Nephron (organoid): ENCODE results near the gene MEX3D.

Experiments
- H3K27ac Mint-ChIP-seq, 3 experiments: 2 replicates each; pipeline ENCODE4 v1.8.0; 2020; ENCODE audit warnings: mixed read lengths in 3 of 3, mild to moderate bottlenecking in 2 of 3, moderate library complexity in 1 of 3
- H3K27me3 Mint-ChIP-seq: 2 replicates; pipeline ENCODE4 v1.8.0; 2021; ENCODE audit warnings: low read depth, mild to moderate bottlenecking, moderate library complexity, mixed read lengths
- H3K36me3 Mint-ChIP-seq: 2 replicates; pipeline ENCODE4 v1.8.0; 2020; ENCODE audit warnings: low read depth, mixed read lengths
- H3K4me1 Mint-ChIP-seq: 2 replicates; pipeline ENCODE4 v1.8.0; 2020; ENCODE audit warnings: mixed read lengths
- H3K4me3 Mint-ChIP-seq, 3 experiments: 2 replicates each; pipeline ENCODE4 v1.8.0; 2020; ENCODE audit warnings: mild to moderate bottlenecking in 3 of 3, mixed read lengths in 3 of 3, moderate library complexity in 2 of 3
- H3K9me3 Mint-ChIP-seq: 2 replicates; pipeline ENCODE4 v1.8.0; 2020; ENCODE audit warnings: mixed read lengths
- CTCF ChIP-seq, 3 experiments: fragments of 200-600 bp; sonication (generic); IDR thresholded peaks; one replicate each; pipeline ENCODE4 v1.5.0; 2021; ENCODE audit warnings: antibody characterized with exemption in 3 of 3; ENCODE audit not compliant: unreplicated experiment in 3 of 3

MEX3D gene

GRCh38 chr19:1567848-1568227 is 287 bp downstream of the MEX3D start:
- Mint-ChIP-seq H3K4me1 (no peaks in the 10 kb centered on the region), H3K9me3 (no peaks in the 10 kb centered on the region), H3K27ac (no peak overlapping the region), H3K27me3 (peaks cover 5% of the 10 kb centered on the region), H3K4me3 (no peak overlapping the region), H3K36me3 (peaks cover 18% of the 10 kb centered on the region)
- TF ChIP-seq CTCF (IDR thresholded peaks at IDR 0.05; ENCODE audit: unreplicated experiment in 3 of 3) = no peak

DNA sequence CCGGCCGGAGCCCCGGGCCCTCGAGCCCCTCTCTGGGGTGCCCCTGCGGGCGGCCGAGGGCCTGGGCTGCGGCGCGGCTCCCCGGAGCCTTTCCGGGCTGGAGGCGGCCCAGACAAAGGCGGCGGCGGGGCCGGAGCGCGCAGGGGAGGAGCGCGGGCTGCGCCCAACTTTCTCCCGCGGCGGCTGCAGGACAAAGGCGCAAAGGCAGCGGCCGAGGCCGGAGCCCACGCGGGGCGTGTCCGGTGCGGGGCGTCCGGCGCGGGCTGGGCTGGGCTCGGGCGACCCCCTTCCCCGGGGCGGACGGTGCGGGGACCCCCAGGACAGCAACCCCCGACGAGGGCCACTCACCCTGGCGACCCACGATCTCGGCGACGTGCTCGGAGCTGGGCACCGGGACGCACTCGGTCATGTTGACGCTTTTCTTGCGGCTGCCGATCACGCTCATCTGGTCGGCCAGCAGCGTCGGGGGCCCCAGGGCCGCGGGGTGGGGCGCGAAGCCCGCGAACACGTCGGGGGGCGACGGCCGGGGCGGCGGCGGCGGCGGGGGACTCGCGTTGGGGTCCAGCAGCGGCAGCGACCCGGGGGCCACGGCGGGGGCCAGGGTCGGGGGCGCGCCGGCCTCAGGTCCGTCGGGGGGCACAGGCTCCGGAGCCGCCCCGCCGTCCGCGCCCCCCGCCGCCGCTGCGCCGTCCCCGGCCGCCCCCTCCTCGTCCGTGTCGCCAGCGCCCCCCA is 843 bp downstream of the MEX3D start:
- H3K27ac Mint-ChIP-seq = peak overlapping the region in 1 of 3 experiments; percentile 83

DNA sequence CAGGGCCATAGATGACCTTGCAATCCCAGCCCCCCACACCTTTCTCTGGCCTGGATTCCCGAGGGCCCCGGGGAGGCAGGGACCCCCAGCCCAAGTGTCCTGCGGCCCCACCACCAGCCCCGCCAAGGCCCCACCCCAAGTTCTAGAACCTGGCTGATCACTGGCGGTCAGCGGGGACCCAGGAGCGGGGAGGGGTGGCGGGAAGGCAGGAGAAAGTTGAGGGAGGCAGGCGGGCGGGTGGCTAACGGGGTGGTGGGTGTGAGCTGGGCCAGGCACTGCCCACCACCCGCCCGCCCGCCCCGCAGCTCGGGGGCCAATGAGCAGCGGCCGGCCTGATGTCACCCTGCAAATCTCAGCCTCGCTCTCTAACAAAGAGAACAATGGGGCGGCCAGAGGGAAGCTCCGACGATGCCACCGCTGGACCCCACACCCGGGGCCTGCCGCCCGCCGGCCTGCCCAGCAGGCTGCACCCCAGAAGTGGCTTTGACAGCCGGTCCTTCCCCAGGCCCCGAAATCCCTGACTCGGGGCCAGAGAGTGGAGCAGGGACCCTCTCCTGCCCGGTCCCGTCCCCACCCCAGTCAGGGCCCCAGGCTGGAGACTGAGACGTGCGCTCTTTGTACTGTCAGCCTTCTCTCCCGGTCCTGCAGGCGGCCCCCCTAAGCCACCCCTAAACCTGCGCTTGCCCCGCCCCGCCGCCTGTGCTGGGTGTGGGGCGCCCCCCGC is 1.6 kb downstream of the MEX3D start:
- Mint-ChIP-seq H3K4me1 (no peaks in the 10 kb centered on the region), H3K27me3 (peaks cover 5% of the 10 kb centered on the region), H3K4me3 (peak overlapping the region; percentile 76 to 80 (median 79)), H3K9me3 (no peaks in the 10 kb centered on the region), H3K27ac (peak overlapping the region in 1 of 3 experiments; percentile 81), H3K36me3 (peaks cover 23% of the 10 kb centered on the region)
- TF ChIP-seq CTCF (IDR thresholded peaks at IDR 0.05; ENCODE audit: unreplicated experiment in 3 of 3) = no peak

More for the DNA sequence above, 843 bp downstream of the MEX3D start:
- H3K4me1 Mint-ChIP-seq = no peaks in the 10 kb centered on the region
- peaks cover 23% of the 10 kb centered on the region for H3K36me3 Mint-ChIP-seq
- no peak for TF ChIP-seq CTCF (IDR thresholded peaks at IDR 0.05; ENCODE audit: unreplicated experiment in 3 of 3)
- peaks cover 5% of the 10 kb centered on the region for H3K27me3 Mint-ChIP-seq
- H3K9me3 Mint-ChIP-seq = no peaks in the 10 kb centered on the region
- H3K4me3 Mint-ChIP-seq = peak overlapping the region; percentile 78 to 82 (median 79)

DNA sequence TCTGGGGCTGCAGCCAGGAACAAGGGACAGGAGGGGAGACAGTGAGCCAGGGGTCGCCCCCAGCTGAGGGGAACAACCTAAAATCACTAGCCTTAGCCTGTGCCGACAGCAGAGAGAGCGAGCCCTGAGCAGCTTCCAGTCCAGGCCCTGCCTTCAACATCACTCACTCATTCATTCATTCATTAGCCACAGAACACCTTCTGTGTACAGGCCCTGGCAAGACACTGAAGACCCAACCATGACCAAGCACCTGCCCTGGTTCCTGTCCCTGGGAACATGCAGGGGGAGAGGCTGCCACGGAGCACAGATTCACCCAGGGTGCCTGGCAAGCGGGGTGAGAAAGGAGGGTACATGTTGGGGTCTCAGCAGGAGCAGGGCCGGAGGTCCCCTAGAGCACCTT is 4.9 kb downstream of the MEX3D start:
- no peaks in the 10 kb centered on the region for H3K27me3 Mint-ChIP-seq
- H3K4me1 Mint-ChIP-seq = peaks cover 5% of the 10 kb centered on the region

GRCh38 chr19:1561236-1561842 is 6.8 kb downstream of the MEX3D start:
- H3K4me1 Mint-ChIP-seq = peaks cover 5% of the 10 kb centered on the region
- no peak overlapping the region for H3K4me3 Mint-ChIP-seq
- no peak for TF ChIP-seq CTCF (IDR thresholded peaks at IDR 0.05; ENCODE audit: unreplicated experiment in 3 of 3)
- no peaks in the 10 kb centered on the region for H3K9me3 Mint-ChIP-seq
- peaks cover 45% of the 10 kb centered on the region for H3K36me3 Mint-ChIP-seq
- H3K27me3 Mint-ChIP-seq = no peaks in the 10 kb centered on the region
- no peak overlapping the region for H3K27ac Mint-ChIP-seq

More for the DNA sequence above, 4.9 kb downstream of the MEX3D start:
- Mint-ChIP-seq H3K27ac (peak overlapping the region in 1 of 3 experiments; percentile 23), H3K36me3 (peaks cover 33% of the 10 kb centered on the region), H3K4me3 (peak overlapping the region in 2 of 3 experiments; percentile 44 to 60), H3K9me3 (no peaks in the 10 kb centered on the region)
- no peak for TF ChIP-seq CTCF (IDR thresholded peaks at IDR 0.05; ENCODE audit: unreplicated experiment in 3 of 3)
